Glutamatergic neuron (in vitro differentiated cells): ENCODE results near the gene RALGPS1. TPM values are rescaled to one million over a fixed set of nuclear protein-coding genes. Genes with fewer than 3 reads are reported as not detected.

ENCODE experiments used
- DNase-seq: peaks from one replicate; pipeline ENCODE4 v3.0.0; 2022
- H3K27ac Mint-ChIP-seq: one replicate; pipeline ENCODE4 v1.8.0; 2020; ENCODE audit warnings: mild to moderate bottlenecking, mixed read lengths, inconsistent platforms; ENCODE audit not compliant: unreplicated experiment
- H3K27me3 Mint-ChIP-seq: one replicate; pipeline ENCODE4 v1.8.0; 2020; ENCODE audit warnings: mild to moderate bottlenecking, moderate library complexity, mixed read lengths, inconsistent platforms; ENCODE audit not compliant: unreplicated experiment
- H3K36me3 Mint-ChIP-seq: one replicate; pipeline ENCODE4 v1.8.0; 2020; ENCODE audit warnings: mild to moderate bottlenecking, mixed read lengths, inconsistent platforms; ENCODE audit not compliant: unreplicated experiment
- H3K4me1 Mint-ChIP-seq: one replicate; pipeline ENCODE4 v1.8.0; 2020; ENCODE audit warnings: mild to moderate bottlenecking, low read depth, mixed read lengths, inconsistent platforms; ENCODE audit not compliant: unreplicated experiment
- H3K4me3 Mint-ChIP-seq: one replicate; pipeline ENCODE4 v1.8.0; 2020; ENCODE audit warnings: mild to moderate bottlenecking, mixed read lengths, inconsistent platforms; ENCODE audit not compliant: unreplicated experiment
- H3K9me3 Mint-ChIP-seq: one replicate; pipeline ENCODE4 v1.8.0; 2020; ENCODE audit warnings: mild to moderate bottlenecking, moderate library complexity, mixed read lengths, inconsistent platforms; ENCODE audit not compliant: unreplicated experiment
- total RNA-seq: library from RNA; stranded (reverse); fragmentation: NEBNext Ultra II Directional; extraction: Animal tissue kit (Norgen Biotek cat#: 25700); gene quantifications from one replicate; pipeline ENCODE4 v1.2.1, GENCODE V29; 2021; ENCODE audit not compliant: unreplicated experiment
- TF ChIP-seq, protein P1 (sequence below): fragments of 200-600 bp; sonication (generic); IDR thresholded peaks from one replicate; pipeline ENCODE4 v1.5.0; 2021; ENCODE audit not compliant: partially characterized antibody, unreplicated experiment

Gene RALGPS1
- total RNA-seq, 1 donor from 2014 or later = 23.8 TPM

DNA sequence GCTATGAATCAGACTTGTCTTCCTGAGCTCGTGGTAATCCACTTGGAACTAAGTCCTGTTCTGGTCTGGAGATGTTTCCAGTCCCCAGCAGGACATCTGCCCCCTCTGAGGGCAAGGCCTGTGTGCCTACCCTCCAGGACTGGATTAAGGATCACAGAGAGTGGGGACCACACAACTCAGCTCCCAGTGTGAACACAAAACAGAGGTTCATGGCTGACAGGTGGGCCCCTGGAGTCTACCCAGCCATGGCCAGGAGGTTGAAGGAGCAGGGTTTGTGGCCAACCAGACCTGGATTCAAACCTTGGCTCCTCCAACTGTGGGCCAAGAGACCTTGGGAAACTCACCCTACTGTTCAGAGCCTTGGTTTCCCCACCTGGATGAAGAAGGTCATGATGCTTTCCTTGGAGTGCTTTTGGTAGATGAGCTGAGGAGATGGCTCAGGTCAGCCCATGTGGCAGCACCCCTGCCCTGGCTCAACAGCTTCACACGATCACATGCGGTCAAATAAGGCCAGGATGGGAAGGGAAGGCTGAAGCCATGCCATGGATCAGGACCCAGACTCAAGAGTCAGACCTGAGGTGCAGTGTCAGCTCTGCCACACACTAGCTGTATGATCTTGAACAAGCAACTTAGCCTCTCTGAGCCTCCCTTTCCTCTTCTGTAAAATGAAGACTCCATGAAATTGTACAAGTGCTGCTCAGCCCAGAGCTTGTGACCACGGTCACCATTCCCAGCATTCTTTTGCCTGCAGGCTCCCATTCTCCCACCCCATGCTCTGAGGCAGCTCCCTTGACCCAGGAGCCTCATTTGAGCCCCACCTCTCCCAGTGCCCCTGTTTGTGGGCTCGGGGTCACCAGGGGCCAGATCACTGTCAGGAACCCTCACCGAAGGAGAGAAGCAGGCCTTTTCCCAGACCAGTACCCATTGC is 235.1 kb downstream of the RALGPS1 start:
- Mint-ChIP-seq H3K9me3 (peaks cover 6% of the 10 kb centered on the region), H3K27ac (no peak overlapping the region), H3K36me3 (no peaks in the 10 kb centered on the region), H3K27me3 (peaks cover 3% of the 10 kb centered on the region), H3K4me1 (peaks cover 8% of the 10 kb centered on the region), H3K4me3 (no peak overlapping the region)
- TF ChIP-seq, protein P1, sequence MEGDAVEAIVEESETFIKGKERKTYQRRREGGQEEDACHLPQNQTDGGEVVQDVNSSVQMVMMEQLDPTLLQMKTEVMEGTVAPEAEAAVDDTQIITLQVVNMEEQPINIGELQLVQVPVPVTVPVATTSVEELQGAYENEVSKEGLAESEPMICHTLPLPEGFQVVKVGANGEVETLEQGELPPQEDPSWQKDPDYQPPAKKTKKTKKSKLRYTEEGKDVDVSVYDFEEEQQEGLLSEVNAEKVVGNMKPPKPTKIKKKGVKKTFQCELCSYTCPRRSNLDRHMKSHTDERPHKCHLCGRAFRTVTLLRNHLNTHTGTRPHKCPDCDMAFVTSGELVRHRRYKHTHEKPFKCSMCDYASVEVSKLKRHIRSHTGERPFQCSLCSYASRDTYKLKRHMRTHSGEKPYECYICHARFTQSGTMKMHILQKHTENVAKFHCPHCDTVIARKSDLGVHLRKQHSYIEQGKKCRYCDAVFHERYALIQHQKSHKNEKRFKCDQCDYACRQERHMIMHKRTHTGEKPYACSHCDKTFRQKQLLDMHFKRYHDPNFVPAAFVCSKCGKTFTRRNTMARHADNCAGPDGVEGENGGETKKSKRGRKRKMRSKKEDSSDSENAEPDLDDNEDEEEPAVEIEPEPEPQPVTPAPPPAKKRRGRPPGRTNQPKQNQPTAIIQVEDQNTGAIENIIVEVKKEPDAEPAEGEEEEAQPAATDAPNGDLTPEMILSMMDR = no peak
- DNase-seq = no peak

DNA sequence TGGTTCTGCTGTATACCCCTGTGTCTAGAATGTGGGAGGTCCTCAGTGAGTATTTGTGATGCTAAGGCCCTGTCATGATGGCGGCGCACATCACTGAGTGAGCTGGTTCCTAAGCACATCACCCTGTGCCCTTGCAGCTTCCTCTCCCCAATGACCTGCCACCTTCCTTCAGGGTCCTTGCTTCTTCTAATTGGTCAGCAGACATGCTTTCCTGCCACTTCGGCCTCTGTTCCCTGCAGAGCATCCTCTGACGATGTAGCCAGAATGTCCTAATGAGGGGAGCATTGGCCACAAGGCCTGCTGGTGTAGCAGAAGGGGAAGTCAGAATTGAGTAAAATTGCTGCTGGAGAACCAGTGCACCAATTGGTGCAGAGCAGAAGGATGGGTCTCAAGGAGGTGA is 238.9 kb downstream of the RALGPS1 start:
- H3K9me3 Mint-ChIP-seq = peaks cover 6% of the 10 kb centered on the region
- peaks cover 3% of the 10 kb centered on the region for H3K27me3 Mint-ChIP-seq
- H3K27ac Mint-ChIP-seq = no peak overlapping the region
- H3K36me3 Mint-ChIP-seq = no peaks in the 10 kb centered on the region
- peaks cover 8% of the 10 kb centered on the region for H3K4me1 Mint-ChIP-seq
- no peak for DNase-seq
- no peak overlapping the region for H3K4me3 Mint-ChIP-seq
- TF ChIP-seq, protein P1 = no peak

DNA sequence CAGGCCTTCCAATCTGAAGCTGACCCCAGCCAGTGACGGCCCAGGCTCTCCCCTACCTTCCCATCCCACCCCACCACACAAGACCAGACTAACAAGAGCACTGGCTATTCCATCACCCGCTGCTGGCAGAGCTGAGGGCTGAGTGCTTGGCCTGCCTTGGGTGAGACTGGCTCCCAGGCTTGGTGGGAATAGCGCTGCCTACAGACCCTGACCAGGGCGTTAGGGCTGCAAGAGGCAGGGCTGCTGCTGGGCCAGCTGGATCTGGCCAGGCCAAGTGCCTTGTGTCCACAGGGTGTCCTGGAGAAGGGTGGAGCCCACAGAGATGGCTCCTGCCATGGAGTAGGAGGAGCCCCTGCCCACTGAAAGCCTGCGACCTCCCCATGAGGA is 239.4 kb downstream of the RALGPS1 start:
- no peak overlapping the region for H3K27ac Mint-ChIP-seq
- no peak for DNase-seq
- peaks cover 3% of the 10 kb centered on the region for H3K27me3 Mint-ChIP-seq
- TF ChIP-seq, protein P1 = no peak
- peaks cover 6% of the 10 kb centered on the region for H3K9me3 Mint-ChIP-seq
- H3K4me3 Mint-ChIP-seq = no peak overlapping the region
- H3K36me3 Mint-ChIP-seq = no peaks in the 10 kb centered on the region
- peaks cover 8% of the 10 kb centered on the region for H3K4me1 Mint-ChIP-seq

DNA sequence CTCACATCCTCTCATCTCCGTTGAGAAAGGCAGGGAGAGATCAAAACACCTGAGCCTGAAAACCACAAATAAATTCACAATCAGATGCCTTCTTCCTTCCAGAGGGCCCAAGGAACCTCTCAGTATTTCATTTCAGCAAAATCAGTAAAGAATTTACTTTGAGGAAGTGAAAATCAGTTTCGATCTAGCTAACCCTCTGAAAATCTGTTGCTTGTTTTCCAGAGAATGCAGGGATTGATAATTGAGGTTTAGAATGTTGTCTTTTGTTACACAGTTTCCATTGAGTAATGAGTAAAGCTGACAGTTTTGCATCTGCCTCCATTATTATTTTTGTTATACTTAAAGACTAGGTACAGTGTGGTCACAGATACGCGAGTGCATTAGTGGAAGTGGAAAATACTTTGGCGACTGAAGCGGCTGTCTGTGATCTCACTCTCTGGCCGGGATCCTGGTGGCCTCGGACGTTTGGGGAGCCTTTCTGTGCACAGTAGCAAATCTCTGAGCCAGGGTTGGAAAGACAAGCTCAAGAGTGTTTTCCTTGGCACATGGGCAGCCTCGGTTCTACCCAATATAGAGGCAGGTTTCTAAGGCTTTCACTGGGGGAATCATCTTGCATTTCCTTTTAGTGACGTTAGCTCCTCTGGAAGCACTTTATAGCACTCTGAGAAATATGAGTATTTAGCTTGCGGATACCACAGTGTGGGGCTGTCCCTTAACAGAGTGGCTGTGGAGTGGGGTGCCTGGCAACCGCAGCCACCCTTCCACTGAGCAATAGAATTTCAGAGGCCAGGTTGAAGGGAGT is 240.0 kb downstream of the RALGPS1 start:
- no peak overlapping the region for H3K4me3 Mint-ChIP-seq
- H3K4me1 Mint-ChIP-seq = peaks cover 13% of the 10 kb centered on the region
- H3K9me3 Mint-ChIP-seq = peaks cover 6% of the 10 kb centered on the region
- no peaks in the 10 kb centered on the region for H3K36me3 Mint-ChIP-seq
- TF ChIP-seq, protein P1 = no peak
- peaks cover 3% of the 10 kb centered on the region for H3K27me3 Mint-ChIP-seq
- no peak overlapping the region for H3K27ac Mint-ChIP-seq
- no peak for DNase-seq
